ENCODE data around the gene APBA1. TPM values are rescaled to one million over a fixed set of nuclear protein-coding genes. Genes with fewer than 3 reads are reported as not detected.

Gene APBA1
- total and polyA plus RNA-seq, 9 of the 15 experiments (the other 6 are each of a cell fraction or from before 2014, with no cell fraction given) = 0.01 to 0.02 TPM; not detected in 7

DNA sequence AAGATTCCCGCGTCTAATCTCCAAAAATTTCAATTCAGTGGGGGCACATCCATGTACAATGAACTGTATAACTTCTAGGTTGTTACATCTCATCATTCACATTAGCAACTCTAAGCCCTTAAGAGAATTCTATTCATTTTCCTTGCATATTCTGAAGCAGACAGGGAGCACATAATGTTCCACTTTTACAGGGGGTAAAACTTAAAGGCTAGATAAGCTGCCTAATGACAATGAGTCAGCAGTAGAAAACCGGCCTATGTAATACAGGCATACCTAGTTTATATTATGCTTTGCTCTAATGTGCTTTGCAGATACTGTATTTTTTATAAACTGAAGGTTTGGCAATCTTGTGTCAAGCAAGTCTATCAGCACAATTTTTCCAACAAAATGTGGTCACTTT, 47.2 kb upstream of the APBA1 start (continued):
- TF ChIP-seq ZNF592 (IDR thresholded peaks at IDR 0.05) (0 out of 2 replicates have a peak, but pooled peaks have one; percentile 22), ZNF316 (IDR thresholded peaks at IDR 0.05) (peak; percentile 52; the same call in 1 of the 2 replicates)

GRCh38 chr9:69718218-69718617, 46.0 kb upstream of the APBA1 start:
- Histone ChIP-seq H3K9me1 (ENCODE audit: control insufficient read depth, insufficient read depth, low read length) (no peaks in the 10 kb centered on the region), H3K36me3 (ENCODE audit: control insufficient read depth, insufficient read depth, low read length) (peaks cover 54% of the 10 kb centered on the region), H3K4me3 (no peak overlapping the region), H3K9me3 (replicated peaks; ENCODE audit: control insufficient read depth, insufficient read depth, low read depth, low read length) (no peaks in the 10 kb centered on the region), H3K27me3 (ENCODE audit: control insufficient read depth in 2 of 2, insufficient read depth in 2 of 2, low read length in 2 of 2) (no peaks in the 10 kb centered on the region), H3K4me1 (replicated peaks in 1 of 2; ENCODE audit: control insufficient read depth in 2 of 2, insufficient read depth in 2 of 2, low read length in 2 of 2) (peaks cover 0 to 8% of the 10 kb centered on the region in 2 experiments; a peak in 2 of 5 replicates), H3K4me2 (ENCODE audit: insufficient read depth, low read length) (no peak overlapping the region), H3K79me2 (ENCODE audit: control insufficient read depth, insufficient read depth, low read length) (no peaks in the 10 kb centered on the region), H3K27ac (ENCODE audit: extremely low read depth, low read depth, low read length) (no peak overlapping the region), H3K9ac (ENCODE audit: insufficient read depth in 1 of 2, low read depth in 2 of 2, low read length in 2 of 2) (no peak overlapping the region), H2AFZ (ENCODE audit: low read depth, low read length) (no peak overlapping the region), H4K20me1 (replicated peaks; ENCODE audit: control insufficient read depth, insufficient read depth, low read length) (no peaks in the 10 kb centered on the region)
- WGBS (ENCODE audit: insufficient coverage, low coverage, missing lambda C conversion rate) = 97% methylated on average over 6 of the region's 6 CpGs
- BruUV-seq (replicated peaks) = no TSS peak
- ATAC-seq (no peak), FAIRE-seq (no peak), DNase-seq (ENCODE audit: extremely low read depth in 1 of 4, low spot score in 3 of 4) (no peak)
- ChIA-PET POLR2A (no interaction called here), CTCF (ENCODE audit: low intra/inter-chr PET ratio) (no interaction called here)
- intact Hi-C loops (cut with micrococcal nuclease) = no loop called here
- in situ Hi-C loops (cut with MboI) = no loop called here
- TF ChIP-seq HSF4 (CRISPR knock-in tag; IDR thresholded peaks at IDR 0.05; ENCODE audit: borderline replicate concordance) (no peak), DIDO1 (tag; IDR thresholded peaks at IDR 0.05; ENCODE audit: low read depth) (no peak), KHSRP (IDR thresholded peaks at IDR 0.05) (no peak), CTCFL (IDR thresholded peaks at IDR 0.05; ENCODE audit: borderline replicate concordance, insufficient read depth, low read depth, low read length, poor library complexity, severe bottlenecking) (no peak), BRD4 (IDR thresholded peaks at IDR 0.05) (no peak), ELF1 (tag; IDR thresholded peaks at IDR 0.05) (no peak), ZNF717 (CRISPR knock-in tag; IDR thresholded peaks at IDR 0.05) (no peak), E2F8 (IDR thresholded peaks at IDR 0.05; ENCODE audit: low read depth, partially characterized antibody) (no peak), ZNF778 (CRISPR knock-in tag; IDR thresholded peaks at IDR 0.05) (no peak), MYNN (IDR thresholded peaks at IDR 0.05) (no peak), MYNN (CRISPR knock-in tag; IDR thresholded peaks at IDR 0.05) (no peak), POLR2A (conservative IDR thresholded peaks at IDR 0.05) (no peak), RBM14 (IDR thresholded peaks at IDR 0.05; ENCODE audit: borderline replicate concordance, insufficient read depth, low read depth, low read length) (no peak)
